ENCODE data around the gene OR6Q1.

The OR6Q1 gene

GRCh38 chr11:58068655-58069054, 37.9 kb downstream of the OR6Q1 start:
- Histone ChIP-seq H3K36me3 (ENCODE audit: insufficient read depth, low read length) (no peaks in the 10 kb centered on the region), H4K20me1 (ENCODE audit: insufficient read depth, low read length, poor library complexity, severe bottlenecking) (no peaks in the 10 kb centered on the region), H3K4me2 (ENCODE audit: low read depth, low read length, poor library complexity, severe bottlenecking) (no peak overlapping the region), H3K4me3 (ENCODE audit: low read length, poor library complexity, severe bottlenecking) (no peak overlapping the region), H3K9ac (ENCODE audit: low read depth, low read length, poor library complexity, severe bottlenecking) (no peak overlapping the region), H3K9me2 (replicated peaks; ENCODE audit: low read depth, low read length) (no peaks in the 10 kb centered on the region), H3K4me1 (ENCODE audit: insufficient read depth, low read length, poor library complexity, severe bottlenecking) (peaks cover 18% of the 10 kb centered on the region), H3K9me3 (ENCODE audit: insufficient read depth, low read depth, low read length) (no peaks in the 10 kb centered on the region), H2AFZ (ENCODE audit: low read length) (no peak overlapping the region), H3K27me3 (ENCODE audit: insufficient read depth, low read length, poor library complexity, severe bottlenecking) (no peaks in the 10 kb centered on the region), H3F3A (ENCODE audit: low read depth) (no peaks in the 10 kb centered on the region), H3K79me2 (ENCODE audit: insufficient read depth, low read length) (no peaks in the 10 kb centered on the region)
- TF ChIP-seq EZH2phosphoT487 (IDR thresholded peaks at IDR 0.05; ENCODE audit: borderline replicate concordance), result no peak
- no peak; the same call in 1 of the 2 replicates for TF ChIP-seq CTCF (conservative IDR thresholded peaks at IDR 0.05; ENCODE audit: low read length)

- Histone ChIP-seq H3F3A (ENCODE audit: low read depth) (no peaks in the 10 kb centered on the region), H3K79me2 (ENCODE audit: insufficient read depth, low read length) (no peaks in the 10 kb centered on the region), H3K27me3 (ENCODE audit: insufficient read depth, low read length, poor library complexity, severe bottlenecking) (no peaks in the 10 kb centered on the region), H3K9me2 (replicated peaks; ENCODE audit: low read depth, low read length) (no peaks in the 10 kb centered on the region), H3K4me3 (ENCODE audit: low read length, poor library complexity, severe bottlenecking) (no peak overlapping the region), H4K20me1 (ENCODE audit: insufficient read depth, low read length, poor library complexity, severe bottlenecking) (no peaks in the 10 kb centered on the region), H3K9me3 (ENCODE audit: insufficient read depth, low read depth, low read length) (no peaks in the 10 kb centered on the region), H3K9ac (ENCODE audit: low read depth, low read length, poor library complexity, severe bottlenecking) (no peak overlapping the region), H3K4me2 (ENCODE audit: low read depth, low read length, poor library complexity, severe bottlenecking) (no peak overlapping the region), H3K4me1 (ENCODE audit: insufficient read depth, low read length, poor library complexity, severe bottlenecking) (peaks cover 13% of the 10 kb centered on the region), H2AFZ (ENCODE audit: low read length) (no peak overlapping the region), H3K36me3 (ENCODE audit: insufficient read depth, low read length) (no peaks in the 10 kb centered on the region)
- TF ChIP-seq EZH2phosphoT487 (IDR thresholded peaks at IDR 0.05; ENCODE audit: borderline replicate concordance), result no peak
- no peak for TF ChIP-seq CTCF (conservative IDR thresholded peaks at IDR 0.05; ENCODE audit: low read length)
Measured at GRCh38 chr11:58070585-58070984, 39.8 kb downstream of the OR6Q1 start.

GRCh38 chr11:58075781-58076180, 45.0 kb downstream of the OR6Q1 start:
- Histone ChIP-seq H4K20me1 (ENCODE audit: insufficient read depth, low read length, poor library complexity, severe bottlenecking) (no peaks in the 10 kb centered on the region), H3K4me3 (ENCODE audit: low read length, poor library complexity, severe bottlenecking) (no peak overlapping the region), H3K9ac (ENCODE audit: low read depth, low read length, poor library complexity, severe bottlenecking) (no peak overlapping the region), H3K79me2 (ENCODE audit: insufficient read depth, low read length) (no peaks in the 10 kb centered on the region), H3K9me3 (ENCODE audit: insufficient read depth, low read depth, low read length) (no peaks in the 10 kb centered on the region), H3F3A (ENCODE audit: low read depth) (no peaks in the 10 kb centered on the region), H2AFZ (ENCODE audit: low read length) (no peak overlapping the region), H3K4me1 (ENCODE audit: insufficient read depth, low read length, poor library complexity, severe bottlenecking) (no peaks in the 10 kb centered on the region), H3K4me2 (ENCODE audit: low read depth, low read length, poor library complexity, severe bottlenecking) (no peak overlapping the region), H3K9me2 (replicated peaks; ENCODE audit: low read depth, low read length) (no peaks in the 10 kb centered on the region), H3K27me3 (ENCODE audit: insufficient read depth, low read length, poor library complexity, severe bottlenecking) (no peaks in the 10 kb centered on the region), H3K36me3 (ENCODE audit: insufficient read depth, low read length) (no peaks in the 10 kb centered on the region)
- TF ChIP-seq CTCF (conservative IDR thresholded peaks at IDR 0.05; ENCODE audit: low read length) (no peak), EZH2phosphoT487 (IDR thresholded peaks at IDR 0.05; ENCODE audit: borderline replicate concordance) (no peak)

Data from Loucy (cell line).